GM21423 (cell line): ENCODE results near the gene TRMT61A.

ENCODE experiments used
- ATAC-seq: cut with Tn5 transposase; IDR thresholded peaks from one replicate; pipeline ENCODE4 v1.9.1; 2021; ENCODE audit warnings: mild to moderate bottlenecking, moderate library complexity; ENCODE audit not compliant: unreplicated experiment

The TRMT61A gene

DNA sequence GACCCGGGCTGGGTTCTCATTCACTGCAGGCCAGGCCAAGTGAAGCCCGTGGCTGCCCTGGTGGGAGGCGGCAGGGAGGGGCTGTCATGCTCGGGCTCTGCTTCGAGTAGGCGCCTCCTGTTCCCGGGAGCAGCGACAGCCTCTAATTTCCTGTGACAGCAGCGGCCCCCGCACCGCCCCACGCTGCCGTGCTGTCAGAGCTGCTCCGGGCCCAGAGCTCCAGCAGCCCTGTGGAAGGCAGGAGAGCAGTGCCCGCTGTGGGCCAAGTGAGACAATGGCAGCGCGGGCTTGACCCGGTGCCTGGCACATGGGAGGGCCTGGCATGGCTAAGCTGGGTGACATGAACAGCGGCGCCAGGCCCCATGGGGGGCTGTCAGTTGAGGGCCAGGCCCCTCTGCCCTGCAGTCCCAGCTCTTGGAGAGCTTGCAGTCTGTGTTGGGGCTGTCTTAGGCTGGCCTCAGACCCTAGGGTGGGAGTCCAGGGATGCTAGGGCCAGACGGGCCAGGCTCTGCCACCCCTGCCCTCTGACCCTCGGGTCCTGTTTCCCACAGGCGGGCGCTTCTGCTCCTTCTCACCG is 5.1 kb downstream of the TRMT61A start:
- no peak for ATAC-seq

DNA sequence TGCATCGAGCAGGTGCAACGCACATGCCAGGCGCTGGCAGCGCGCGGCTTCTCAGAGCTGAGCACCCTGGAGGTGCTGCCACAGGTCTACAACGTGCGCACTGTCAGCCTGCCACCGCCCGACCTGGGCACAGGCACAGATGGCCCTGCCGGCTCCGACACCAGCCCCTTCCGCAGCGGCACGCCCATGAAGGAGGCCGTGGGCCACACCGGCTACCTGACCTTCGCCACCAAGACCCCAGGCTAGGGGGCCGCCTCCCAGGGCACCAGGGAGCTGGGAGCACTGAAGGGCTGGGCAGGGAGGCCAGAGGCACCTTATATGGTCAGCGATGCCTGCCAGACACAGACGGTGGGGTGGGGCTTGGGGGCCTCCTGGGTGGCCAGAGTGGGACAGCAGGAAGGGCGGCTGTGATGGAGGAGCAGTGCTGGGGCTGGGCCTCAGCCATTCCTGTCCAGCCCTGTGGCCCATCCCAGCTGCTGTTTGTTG is 5.6 kb downstream of the TRMT61A start:
- no peak for ATAC-seq

GRCh38 chr14:103535081-103535890 is 6.3 kb downstream of the TRMT61A start:
- ATAC-seq: no peak

DNA sequence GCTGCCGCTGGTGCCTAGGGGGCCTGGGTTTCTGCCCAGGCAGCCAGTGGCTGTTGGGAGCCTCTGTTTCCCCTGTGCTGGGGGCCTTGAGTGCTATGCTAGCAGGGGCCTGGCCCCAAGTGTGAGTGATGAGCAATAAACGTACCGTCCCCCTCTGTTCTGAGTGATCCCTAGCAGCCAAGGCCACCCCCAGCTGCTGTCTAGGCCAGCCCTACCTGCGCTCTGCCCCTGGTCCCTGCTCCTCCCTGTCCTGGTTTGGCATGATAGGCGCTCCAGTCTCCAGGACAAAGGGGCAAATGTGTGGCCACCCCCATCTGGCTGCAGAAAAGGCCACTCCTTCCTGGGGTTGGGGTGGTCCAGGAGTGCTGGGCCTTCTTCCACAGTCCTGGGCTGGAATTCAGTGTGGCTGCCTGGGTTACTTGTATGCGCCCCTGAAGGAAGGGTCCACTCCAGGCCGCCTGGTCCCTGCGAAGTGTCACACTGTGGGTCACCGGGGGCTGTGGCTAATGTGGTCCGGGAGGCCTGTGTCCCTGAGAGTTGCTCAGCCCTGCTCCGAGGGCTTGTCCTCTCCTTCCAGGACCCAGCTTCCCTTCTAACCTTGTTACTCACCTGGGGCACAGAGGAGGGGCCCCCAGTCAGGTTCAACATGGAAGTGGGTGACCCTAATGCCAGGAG is 7.0 kb downstream of the TRMT61A start:
- ATAC-seq: no peak

GRCh38 chr14:103536693-103537092 is 7.7 kb downstream of the TRMT61A start:
- ATAC-seq: no peak

GRCh38 chr14:103537175-103537990 is 8.4 kb downstream of the TRMT61A start:
- ATAC-seq: no peak

DNA sequence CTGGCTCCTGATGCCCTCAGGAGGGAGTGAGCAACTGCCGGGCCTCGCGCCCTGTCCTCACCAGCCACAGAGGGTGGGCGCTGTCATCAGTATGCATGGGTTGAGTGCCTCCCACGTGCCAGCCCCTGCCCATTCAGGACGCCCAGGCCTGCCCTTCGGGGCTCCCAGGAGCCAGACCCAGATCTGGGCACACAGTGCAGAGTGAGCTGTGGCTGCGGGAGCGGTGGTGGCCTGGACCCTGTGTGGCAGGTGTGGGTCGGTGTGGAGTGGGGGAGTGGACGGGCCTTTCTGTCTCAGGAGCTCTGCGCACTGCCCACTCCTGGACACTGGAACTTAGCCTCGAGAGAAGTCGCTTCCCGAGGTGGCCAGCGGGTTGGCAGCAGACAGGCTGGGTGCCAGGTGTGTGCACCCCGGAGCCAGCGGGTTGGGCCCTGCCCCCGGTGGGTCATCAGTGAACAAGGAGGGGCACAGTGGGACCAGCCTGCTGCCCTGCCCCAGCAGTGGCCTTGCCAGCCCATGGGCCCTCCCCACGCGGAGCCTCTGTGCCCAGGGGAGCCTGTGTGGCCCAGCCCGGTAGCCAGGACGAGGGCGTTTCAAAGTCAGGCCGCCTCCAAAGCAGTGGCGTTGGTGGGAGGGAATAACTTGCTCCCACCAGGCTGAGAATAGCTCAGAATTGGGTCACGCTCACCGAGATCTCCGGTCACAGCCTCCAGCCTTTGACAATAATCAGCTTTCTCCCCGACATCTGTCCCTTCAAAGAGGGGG is 9.5 kb downstream of the TRMT61A start:
- ATAC-seq: no peak

DNA sequence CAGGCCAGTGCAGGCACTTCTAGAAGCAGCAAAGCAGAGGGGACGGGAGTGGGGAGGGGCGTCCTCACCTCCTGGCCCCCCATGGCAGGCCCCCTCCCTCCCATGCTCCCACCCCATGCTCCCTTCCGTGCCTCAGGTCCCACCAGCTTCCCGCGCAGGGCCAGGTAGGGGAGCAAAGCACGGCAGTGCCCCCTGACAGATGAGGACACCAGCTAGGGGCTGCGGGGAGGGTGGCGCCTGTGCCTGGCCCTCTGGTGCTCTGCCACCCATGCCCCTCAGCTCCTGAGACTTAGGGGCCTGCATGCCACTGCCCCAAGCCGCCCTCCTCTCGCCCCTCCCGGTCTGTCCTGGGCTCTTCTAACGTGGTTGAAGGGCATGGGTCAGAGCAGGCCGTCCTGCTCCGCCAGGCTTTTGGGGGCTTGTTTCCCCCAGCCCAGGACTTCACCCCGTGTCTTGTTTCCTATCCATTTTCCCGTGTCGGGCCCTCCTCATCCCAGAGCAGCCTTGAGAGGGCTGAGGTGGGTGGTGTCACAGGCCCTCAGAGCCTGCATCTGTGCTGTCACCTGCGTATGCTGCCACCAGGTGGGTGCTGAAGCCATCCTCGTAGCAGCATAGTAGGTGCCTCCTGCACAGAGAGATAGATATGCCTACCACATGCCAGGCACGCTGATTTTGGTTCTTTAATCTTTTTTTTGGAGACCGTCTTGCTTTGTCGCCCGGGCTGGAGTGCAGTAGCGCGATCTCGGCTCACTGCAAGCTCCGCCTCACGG is 10.2 kb downstream of the TRMT61A start:
- no peak for ATAC-seq

DNA sequence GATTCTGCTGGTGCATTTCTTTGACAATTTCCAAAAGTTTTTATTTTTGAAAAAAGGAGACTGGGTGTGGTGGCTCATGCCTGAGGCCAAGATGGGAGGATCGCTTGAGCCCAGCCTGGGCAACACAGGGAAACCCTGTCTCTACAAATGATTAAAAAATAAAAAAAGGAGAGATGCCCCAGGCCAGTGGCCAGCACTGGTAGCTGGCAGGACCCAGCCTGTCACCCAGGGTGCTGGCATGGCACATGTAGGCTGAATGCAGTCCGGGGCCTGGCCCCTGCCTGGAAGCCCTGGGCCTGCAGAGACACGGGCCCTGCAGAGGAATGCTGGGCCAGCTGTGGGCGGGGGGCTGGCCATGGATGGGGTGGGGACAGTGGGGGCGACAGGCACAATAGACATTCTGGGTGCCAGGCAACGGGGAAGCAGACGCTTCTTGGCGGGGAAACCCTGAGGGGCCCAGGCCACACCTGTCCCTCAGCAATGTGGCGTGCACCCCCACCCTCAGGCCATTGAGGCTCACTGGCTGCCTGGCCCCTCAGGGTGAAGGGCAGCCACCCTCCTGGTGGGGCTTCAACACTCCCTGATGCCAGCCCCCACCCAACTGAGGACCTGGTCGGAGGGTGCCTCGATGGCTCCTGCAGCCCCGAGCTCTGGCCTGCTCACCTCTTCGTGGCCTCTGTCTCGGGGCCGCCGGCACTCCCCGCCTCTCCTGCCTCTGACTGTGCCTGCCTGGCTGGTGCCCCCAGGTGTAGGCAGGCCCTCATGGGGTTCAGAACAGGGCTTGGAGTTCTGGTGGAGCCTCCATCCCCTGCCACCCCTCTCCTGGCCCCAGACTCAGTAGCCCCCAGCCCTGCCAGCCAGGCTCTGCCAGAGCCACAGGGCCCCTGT is 12.1 kb downstream of the TRMT61A start:
- ATAC-seq: no peak

DNA sequence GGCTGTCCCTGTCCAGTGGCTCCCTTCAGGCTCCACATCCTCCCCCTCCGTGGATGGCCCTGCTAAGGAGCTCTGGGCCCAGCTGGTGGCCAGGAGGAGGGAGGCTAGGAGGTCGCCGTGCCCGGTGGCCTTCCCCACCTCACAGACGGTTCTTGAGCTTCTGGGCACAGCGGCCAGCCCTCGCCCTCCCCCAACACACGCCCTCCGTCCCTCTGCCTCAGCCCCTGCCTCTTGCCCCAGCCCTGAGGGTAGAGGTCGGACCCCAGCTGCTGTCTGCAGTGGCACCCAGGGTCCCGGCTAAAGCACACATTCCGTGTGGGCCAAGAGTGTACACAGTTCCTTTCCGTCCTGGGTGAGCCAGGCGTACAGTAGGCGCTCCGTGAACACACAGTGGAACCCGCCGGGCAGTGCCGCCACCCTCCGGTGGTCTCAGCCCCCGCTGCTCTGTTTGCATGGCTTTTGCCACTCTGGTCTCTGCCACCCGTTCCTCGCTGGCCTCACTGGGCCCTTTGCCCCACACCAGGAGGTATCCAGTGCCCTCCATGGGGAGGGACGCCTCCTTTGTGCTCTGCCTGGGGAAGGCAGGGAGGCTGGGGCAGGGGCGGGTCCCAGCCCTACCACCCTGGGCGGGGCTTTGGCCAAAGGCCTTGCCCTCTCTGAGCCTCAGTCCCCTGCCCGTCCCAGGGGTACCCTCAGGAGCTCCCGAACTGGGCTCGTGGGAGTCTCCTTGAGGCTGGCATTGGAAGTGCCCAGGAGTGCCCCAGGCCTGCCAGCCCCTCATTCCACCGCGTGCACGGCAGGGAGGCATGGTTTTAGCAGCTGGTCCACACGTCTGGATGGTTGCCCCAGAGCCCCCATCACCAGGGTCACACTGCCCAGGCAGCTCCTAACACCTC is 13.0 kb downstream of the TRMT61A start:
- ATAC-seq: no peak

DNA sequence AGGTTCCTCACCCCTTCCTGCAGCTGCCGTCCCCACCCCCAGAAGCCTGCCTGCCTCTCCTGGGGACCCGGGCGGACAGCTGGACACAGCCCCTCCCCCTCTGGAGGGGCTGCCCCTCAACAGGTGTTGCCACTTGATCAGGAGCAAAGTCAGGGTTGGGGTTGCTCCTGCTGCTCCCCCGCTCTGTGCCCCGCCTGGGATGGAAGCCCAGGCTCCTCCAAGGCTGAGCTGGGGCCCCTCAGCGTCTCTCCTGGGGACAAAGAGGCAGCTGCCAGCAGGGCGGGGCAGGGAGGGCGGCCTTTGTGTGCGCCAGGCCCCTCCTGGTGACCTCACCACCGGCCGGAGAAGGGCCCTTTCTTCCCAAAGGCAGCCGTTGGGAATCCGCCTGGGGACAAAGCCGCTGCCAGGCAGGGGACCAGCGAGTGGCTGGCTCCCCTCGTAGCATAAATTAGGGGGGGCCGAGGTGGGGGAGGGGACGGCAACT is 13.7 kb downstream of the TRMT61A start:
- ATAC-seq: no peak

- no peak for ATAC-seq
These were observed 14.1 kb downstream of the TRMT61A start for GRCh38 chr14:103543140-103543539.

GRCh38 chr14:103543721-103544387 is 14.9 kb downstream of the TRMT61A start:
- no peak for ATAC-seq

DNA sequence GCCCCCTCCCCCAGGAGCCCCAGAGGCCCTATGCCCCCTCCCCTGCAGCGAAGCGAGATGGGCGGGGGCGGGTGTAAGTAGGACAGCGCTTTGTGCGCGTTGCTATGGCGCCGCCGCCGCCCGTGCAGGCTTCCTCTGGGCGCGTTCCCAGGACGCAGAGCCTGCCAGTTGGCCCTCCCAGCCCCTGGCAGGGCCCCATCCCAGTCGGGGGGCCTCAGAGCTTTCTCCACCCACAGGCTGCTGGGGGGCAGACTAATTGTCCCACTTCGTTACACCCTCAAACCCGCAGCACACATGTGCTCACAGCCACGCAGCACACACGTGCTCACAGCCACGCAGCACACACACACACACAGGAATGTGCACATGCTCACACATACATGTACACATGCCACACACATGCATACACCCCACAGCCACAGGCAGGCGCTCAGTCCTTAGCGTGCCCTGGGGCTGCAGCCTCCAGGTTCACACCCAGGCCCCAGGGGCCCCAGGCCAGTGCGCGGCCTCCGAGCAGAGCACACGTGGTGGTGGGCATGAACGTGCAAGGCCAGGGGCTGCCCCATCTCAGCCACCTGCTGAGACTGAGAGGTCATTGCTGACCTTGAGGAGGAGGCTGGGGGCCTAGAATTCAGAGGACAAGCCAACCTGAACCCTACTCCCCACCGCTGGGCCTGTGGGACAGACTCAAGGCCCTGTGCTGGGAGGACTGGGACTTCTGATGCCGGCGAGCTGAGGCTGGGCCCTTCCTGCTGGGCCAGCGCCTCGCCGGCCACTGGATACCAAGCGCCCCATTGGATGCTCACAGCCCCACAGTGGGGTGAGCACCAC is 15.6 kb downstream of the TRMT61A start:
- no peak for ATAC-seq

- no peak for ATAC-seq
These were observed 16.4 kb downstream of the TRMT61A start for GRCh38 chr14:103545219-103545914.
